GM12878 (cell line): Measurements from ENCODE around the gene SHC2. TPM values are rescaled to one million over a fixed set of nuclear protein-coding genes. Genes with fewer than 3 reads are reported as not detected.

ENCODE experiments used
- ATAC-seq: fragments of 200-7000 bp; cut with Tn5 transposase; 3 replicates; pipeline ENCODE4 v1.9.1; 2020; ENCODE audit warnings: mild to moderate bottlenecking, moderate library complexity
- BruUV-seq: library from RNA; stranded (reverse); fragments of 400-500 nt; replicated peaks from 2 replicates; lab custom pipeline; 2021; lab: Mats Ljungman, UMichigan
- CTCF ChIA-PET: fragments of 300-600 bp; sonication (Branson Sonifier 250); formaldehyde crosslinking; extraction: SDS; loops from one replicate; lab custom pipeline; 2021; ENCODE audit warnings: inconsistent platforms; lab: Yijun Ruan, JAX
- POLR2A ChIA-PET: fragments of 350-600 bp; formaldehyde crosslinking; extraction: SDS; loops from one replicate; lab custom pipeline; 2021; ENCODE audit warnings: inconsistent platforms; lab: Charles Lee
- RAD21 ChIA-PET: fragments of 300-600 bp; sonication (Branson Sonifier 250); formaldehyde crosslinking; loops from one replicate; lab custom pipeline; 2023; ENCODE audit warnings: antibody characterized with exemption; ENCODE audit not compliant: unreplicated experiment; lab: Charles Lee
- SMC1A ChIA-PET: fragments of 300-600 bp; sonication (Branson Sonifier 250); formaldehyde crosslinking; loops from one replicate; lab custom pipeline; 2023; ENCODE audit not compliant: unreplicated experiment, uncharacterized antibody; lab: Charles Lee
- DNase-seq: peaks from one replicate; pipeline ENCODE4 v3.0.0-alpha.2; 2011; ENCODE audit warnings: low read depth, low spot score
- FAIRE-seq: peaks from 3 replicates; lab custom pipeline; 2011; peaks lifted over from hg19 to GRCh38; lab: Jason Lieb, UNC
- H2AFZ ChIP-seq: 2 replicates; pipeline ENCODE4 v1.6.0; 2011; ENCODE audit warnings: low read depth, low read length, control low read depth; ENCODE audit not compliant: control insufficient read depth
- H3K27ac ChIP-seq: 2 replicates; pipeline ENCODE4 v1.5.1; 2011; ENCODE audit warnings: control low read depth; ENCODE audit not compliant: control insufficient read depth, insufficient read depth
- H3K27me3 ChIP-seq, 2 experiments: replicated peaks in 1 of 2; 2 replicates each; pipeline versions ENCODE4 v1.6.0 to v1.6.1; 2011; ENCODE audit warnings: low read length in 1 of 2; ENCODE audit not compliant: control insufficient read depth in 2 of 2, insufficient read depth in 2 of 2
- H3K36me3 ChIP-seq, 2 experiments: 2 replicates each; pipeline ENCODE4 v1.5.1; 2011; ENCODE audit warnings: low read length in 1 of 2; ENCODE audit not compliant: control insufficient read depth in 2 of 2, insufficient read depth in 2 of 2
- H3K4me1 ChIP-seq: 2 replicates; pipeline ENCODE4 v1.6.1; 2011; ENCODE audit warnings: mild to moderate bottlenecking, low read length, moderate library complexity, mixed read lengths; ENCODE audit not compliant: control insufficient read depth, insufficient read depth
- H3K4me2 ChIP-seq: 2 replicates; pipeline ENCODE4 v1.6.0; 2011; ENCODE audit warnings: control low read depth; ENCODE audit not compliant: control insufficient read depth, insufficient read depth
- H3K4me3 ChIP-seq: fragments of 200-600 bp; sonication (generic); 2 replicates; pipeline ENCODE4 v1.5.1; 2016
- H3K79me2 ChIP-seq: 2 replicates; pipeline ENCODE4 v1.6.0; 2011; ENCODE audit warnings: low read length; ENCODE audit not compliant: control insufficient read depth, insufficient read depth
- H3K9ac ChIP-seq: 2 replicates; pipeline ENCODE4 v1.8.0; 2011; ENCODE audit warnings: low read length, control low read depth, mixed read lengths; ENCODE audit not compliant: control insufficient read depth, insufficient read depth
- H3K9me3 ChIP-seq: replicated peaks from 3 replicates; pipeline ENCODE4 v1.5.1; 2011; ENCODE audit warnings: mild to moderate bottlenecking, low read length; ENCODE audit not compliant: control insufficient read depth, insufficient read depth
- H4K20me1 ChIP-seq: 2 replicates; pipeline ENCODE4 v1.6.0; 2011; ENCODE audit not compliant: control insufficient read depth, insufficient read depth
- FOS ChIP-seq: IDR thresholded peaks from 3 replicates; pipeline ENCODE4 v1.6.1; 2011; ENCODE audit warnings: borderline replicate concordance; ENCODE audit not compliant: insufficient read length; ENCODE audit errors: extremely low read depth
- GABPA ChIP-seq: IDR thresholded peaks from 2 replicates; pipeline ENCODE4 v1.6.1; 2014; ENCODE audit warnings: antibody characterized with exemption, low read depth, mild to moderate bottlenecking, inconsistent platforms
- HDAC6 ChIP-seq: fragments of 200-600 bp; sonication (generic); IDR thresholded peaks from one replicate; pipeline ENCODE4 v1.8.0; 2017; ENCODE audit warnings: antibody characterized with exemption; ENCODE audit not compliant: unreplicated experiment
- IRF5 ChIP-seq: fragments of 450-650 bp; IDR thresholded peaks from 2 replicates; pipeline ENCODE4 v1.6.1; 2017; ENCODE audit warnings: borderline replicate concordance
- NKRF ChIP-seq: fragments of 450-650 bp; conservative IDR thresholded peaks from 2 replicates; pipeline ENCODE4 v1.6.1; 2017; ENCODE audit warnings: mild to moderate bottlenecking, moderate library complexity
- POLR2AphosphoS5 ChIP-seq: IDR thresholded peaks from 2 replicates; pipeline ENCODE4 v1.6.1; 2011; ENCODE audit warnings: mild to moderate bottlenecking, low read length, inconsistent platforms
- PRDM15 ChIP-seq: fragments of 450-650 bp; formaldehyde crosslinking; IDR thresholded peaks from 2 replicates; pipeline ENCODE4 v1.4.0; 2020; ENCODE audit warnings: mild to moderate bottlenecking, moderate library complexity
- RB1 ChIP-seq: fragments of 450-650 bp; formaldehyde crosslinking; IDR thresholded peaks from 2 replicates; pipeline ENCODE4 v1.6.1; 2017; ENCODE audit warnings: mild to moderate bottlenecking, borderline replicate concordance
- SIX5 ChIP-seq: IDR thresholded peaks from 2 replicates; pipeline ENCODE4 v1.6.1; 2011; ENCODE audit warnings: mild to moderate bottlenecking, low read depth, low read length, moderate library complexity; ENCODE audit not compliant: severe bottlenecking
- SMC3 ChIP-seq: IDR thresholded peaks from 2 replicates; pipeline ENCODE4 v1.6.1; 2011; ENCODE audit warnings: low read length, improper control_type of control experiment, borderline replicate concordance
- SREBF2 ChIP-seq: IDR thresholded peaks from 2 replicates; pipeline ENCODE4 v1.6.1; 2012; ENCODE audit warnings: mild to moderate bottlenecking, low read length
- ZNF592 ChIP-seq: fragments of 450-650 bp; IDR thresholded peaks from 2 replicates; pipeline ENCODE4 v1.6.1; 2017; ENCODE audit warnings: mild to moderate bottlenecking, moderate library complexity
- WGBS: methylation state at CpG from one replicate; pipeline ENCODE4 v1.1.6; 2016; ENCODE audit warnings: low lambda C conversion rate; ENCODE audit not compliant: insufficient replicate concordance, insufficient coverage; ENCODE audit errors: missing lambda C conversion rate; 5-methylcytosine and 5-hydroxymethylcytosine counted together
- in situ Hi-C: fragments of 300-500 bp; cut with MboI; formaldehyde crosslinking; loops from 9 replicates; pipeline ENCODE4 v1.14.3; 2018; ENCODE audit warnings: mixed read lengths
- intact Hi-C: fragments of 100-400 bp; cut with micrococcal nuclease; formaldehyde crosslinking; loops from one replicate; pipeline ENCODE4 v1.14.2; 2022; ENCODE audit not compliant: unreplicated experiment
- polyA plus RNA-seq, 11 experiments: library from polyadenylated mRNA; depleted of rRNA in 4 of 11; unstranded in 6 of 11; stranded (reverse) in 5 of 11; fragments of >200 nt; fragmentation: Nextera tagmentation in 4 of 11; fragmentation: Illumina TruSeq in 1 of 11; extraction: Ambion mirVana in 4 of 11; extraction: Trizol in 1 of 11; gene quantifications; 1 replicate in 1 of 11; 2 replicates in 10 of 11; pipeline versions ENCODE4 v1.2.1 to v1.2.3, GENCODE V29; 2011 to 2016; ENCODE audit warnings: inconsistent platforms in 2 of 11, missing spikeins in 2 of 11, low read depth in 1 of 11
- total RNA-seq, 4 experiments: library from RNA; depleted of rRNA in 3 of 4; stranded (reverse); fragments of >200 nt in 3 of 4; fragmentation: Illumina TruSeq in 1 of 4; extraction: Trizol in 1 of 4; gene quantifications; 2 replicates each; pipeline versions ENCODE4 v1.2.1 to v1.2.3, GENCODE V29; 2013 to 2021

SHC2 gene
- total and polyA plus RNA-seq, 10 of the 15 experiments (the other 5 are each of a cell fraction or from before 2014, with no cell fraction given) = 0.08 TPM; not detected in 9

GRCh38 chr19:413756-414420 lies 46.9 kb downstream of the SHC2 start:
- Histone ChIP-seq H3K9me3 (no peaks in the 10 kb centered on the region), H4K20me1 (no peaks in the 10 kb centered on the region), H3K9ac (no peak overlapping the region), H2AFZ (no peak overlapping the region), H3K27me3 (peaks cover 0 to 3% of the 10 kb centered on the region in 2 experiments; a peak in 2 of 4 replicates), H3K36me3 (no peaks in the 10 kb centered on the region), H3K4me2 (no peak overlapping the region), H3K4me3 (no peak overlapping the region), H3K4me1 (no peaks in the 10 kb centered on the region), H3K79me2 (no peaks in the 10 kb centered on the region), H3K27ac (no peak overlapping the region)
- FAIRE-seq (no peak), DNase-seq (no peak), ATAC-seq (no peak)
- intact Hi-C loops = no loop called here
- 23% methylated on average over 15 of the region's 15 CpGs for WGBS
- ChIA-PET RAD21 (no interaction called here), SMC1A (no interaction called here), CTCF (no interaction called here), POLR2A (no interaction called here)
- no TSS peak for BruUV-seq
- in situ Hi-C loops = no loop called here
- TF ChIP-seq POLR2AphosphoS5 = no peak
- no peak for TF ChIP-seq RB1
- TF ChIP-seq HDAC6 = no peak
- TF ChIP-seq SIX5 = no peak
- TF ChIP-seq ZNF592 = no peak
- TF ChIP-seq SREBF2 = no peak
- TF ChIP-seq IRF5 = no peak
- no peak for TF ChIP-seq PRDM15
- TF ChIP-seq GABPA = no peak
- TF ChIP-seq NKRF = no peak
- TF ChIP-seq SMC3 = no peak
- TF ChIP-seq FOS = no peak
